HG02870 (cell line): ENCODE data around the gene CLEC3A.
"Not testable (repeated sequence)": the region's sequence is repeated elsewhere in the genome, so short reads cannot be mapped to it uniquely, and the experiment has no call there.

Experiments
- ATAC-seq: cut with Tn5 transposase; IDR thresholded peaks from one replicate; pipeline ENCODE4 v1.9.1; 2021; ENCODE audit warnings: mild to moderate bottlenecking, moderate library complexity; ENCODE audit not compliant: unreplicated experiment

Gene CLEC3A

DNA sequence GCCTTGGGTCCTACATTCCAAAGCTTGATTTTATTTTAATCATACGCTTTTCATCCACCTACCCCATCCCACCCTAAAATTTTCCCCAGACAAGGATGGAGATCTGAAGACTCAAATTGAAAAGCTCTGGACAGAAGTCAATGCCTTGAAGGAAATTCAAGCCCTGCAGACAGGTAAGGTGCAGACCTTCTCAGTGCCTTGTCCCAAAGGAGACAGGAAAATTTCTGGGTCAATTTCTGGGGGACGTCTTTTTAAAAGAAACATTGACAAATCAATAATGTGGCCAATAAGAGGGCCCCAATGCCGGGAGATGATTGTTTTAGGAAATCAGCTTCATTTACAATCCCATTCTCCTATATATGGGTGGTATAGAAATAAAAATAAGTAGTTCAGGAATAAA, 5.7 kb downstream of the CLEC3A start:
- ATAC-seq = no peak

DNA sequence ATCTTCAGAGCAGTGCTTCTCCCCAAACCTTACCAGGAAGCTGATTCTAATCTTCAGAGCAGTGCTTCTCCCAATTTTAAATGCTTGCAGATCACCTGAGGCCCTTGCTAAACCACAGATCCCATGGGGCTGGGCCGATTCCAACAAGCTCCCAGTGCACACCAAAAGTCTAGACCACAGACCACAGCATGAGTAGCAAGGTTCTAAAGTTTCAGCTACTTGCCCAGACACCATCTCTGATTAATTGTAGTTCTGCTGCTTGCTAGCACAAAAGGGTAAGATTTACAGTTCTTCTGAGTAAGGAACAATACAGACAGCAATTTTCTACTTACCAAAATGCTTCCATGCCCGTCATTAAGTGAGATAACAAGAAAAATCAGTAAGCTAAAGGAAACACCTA, 12.2 kb downstream of the CLEC3A start:
- ATAC-seq = no peak

DNA sequence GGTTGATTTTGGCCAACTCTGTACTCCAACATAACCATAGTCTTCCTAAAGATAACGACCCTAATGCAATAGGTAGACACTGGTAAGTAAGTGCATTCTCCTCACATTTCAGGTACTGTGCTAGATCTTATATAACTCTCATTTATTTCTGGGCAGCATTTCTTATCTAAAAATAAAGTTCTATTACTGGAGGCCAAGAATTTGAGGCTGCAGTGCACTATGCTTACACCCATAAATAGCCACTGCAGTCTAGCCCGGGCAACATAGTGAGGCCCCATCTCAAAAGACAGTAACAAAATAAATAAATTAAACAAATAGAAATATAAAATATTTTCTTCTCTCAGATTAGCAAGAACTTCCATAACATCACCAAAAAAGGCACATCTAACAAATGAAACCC, 12.7 kb downstream of the CLEC3A start:
- ATAC-seq = no peak

- no peak for ATAC-seq
Observed at GRCh38 chr16:78040396-78040795, 18.0 kb downstream of the CLEC3A start.

DNA sequence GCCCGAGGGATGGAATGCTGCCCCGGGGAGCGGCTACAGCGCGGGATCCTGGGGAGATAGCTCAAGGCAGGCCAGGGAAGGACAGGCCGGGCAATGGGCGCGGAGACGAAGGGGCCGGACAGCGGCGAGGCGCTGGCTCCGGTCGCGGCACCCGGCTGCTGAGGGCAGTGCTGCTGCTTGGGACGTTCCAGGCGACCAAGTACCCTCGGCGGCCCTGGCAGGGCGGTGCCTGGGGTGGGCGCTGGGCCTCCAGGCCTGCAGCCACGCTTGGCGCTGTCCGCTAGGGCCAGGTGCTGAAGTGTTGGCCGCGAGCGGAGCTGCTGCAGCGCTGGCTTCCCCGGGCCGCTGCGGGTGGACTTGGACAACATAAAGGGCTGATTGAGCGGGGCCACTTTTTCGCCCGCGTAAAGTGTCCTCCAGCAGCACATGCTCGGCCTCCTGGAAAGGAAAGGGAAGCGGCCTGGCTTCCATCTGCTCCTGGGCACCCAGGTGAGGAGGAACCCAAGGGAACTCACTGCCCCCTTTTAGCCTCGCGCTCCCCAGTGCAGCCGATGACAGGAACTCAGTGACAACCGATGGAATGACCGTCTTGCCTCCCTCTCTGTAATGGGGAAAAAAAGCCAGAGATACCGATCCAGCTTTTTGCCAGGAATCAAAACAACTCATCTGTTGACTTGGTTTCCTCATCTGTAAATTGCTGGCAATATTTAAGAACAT, 23.7 kb downstream of the CLEC3A start:
- no peak for ATAC-seq

DNA sequence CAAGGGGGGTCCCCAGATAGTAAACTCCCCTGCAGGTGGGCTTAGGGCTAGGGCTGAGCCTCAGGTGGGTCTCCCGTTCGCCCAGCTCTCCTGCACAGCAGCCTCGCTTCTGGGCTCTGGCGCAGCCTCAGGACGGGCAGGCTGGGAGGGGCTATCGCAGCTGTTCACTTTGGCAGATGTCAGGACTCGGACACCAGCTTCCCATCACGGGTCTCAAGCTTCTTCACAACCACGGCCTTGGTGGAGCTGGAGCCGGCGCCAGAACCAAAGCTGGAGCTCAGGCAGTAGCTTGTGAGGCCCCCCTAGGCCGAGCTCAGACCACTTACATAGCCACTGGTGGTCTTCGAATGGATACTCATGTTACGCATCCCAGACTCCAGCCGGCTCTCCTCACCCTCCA, 26.0 kb downstream of the CLEC3A start:
- ATAC-seq = no peak

GRCh38 chr16:78050734-78051400, 28.5 kb downstream of the CLEC3A start:
- ATAC-seq = no peak

- no peak for ATAC-seq
Observed at GRCh38 chr16:78057803-78058564, 35.6 kb downstream of the CLEC3A start.

- not testable (repeated sequence) for ATAC-seq
Observed at GRCh38 chr16:78059806-78060205, 37.5 kb downstream of the CLEC3A start.

- no peak for ATAC-seq
Observed at GRCh38 chr16:78060295-78060694, 37.9 kb downstream of the CLEC3A start.

DNA sequence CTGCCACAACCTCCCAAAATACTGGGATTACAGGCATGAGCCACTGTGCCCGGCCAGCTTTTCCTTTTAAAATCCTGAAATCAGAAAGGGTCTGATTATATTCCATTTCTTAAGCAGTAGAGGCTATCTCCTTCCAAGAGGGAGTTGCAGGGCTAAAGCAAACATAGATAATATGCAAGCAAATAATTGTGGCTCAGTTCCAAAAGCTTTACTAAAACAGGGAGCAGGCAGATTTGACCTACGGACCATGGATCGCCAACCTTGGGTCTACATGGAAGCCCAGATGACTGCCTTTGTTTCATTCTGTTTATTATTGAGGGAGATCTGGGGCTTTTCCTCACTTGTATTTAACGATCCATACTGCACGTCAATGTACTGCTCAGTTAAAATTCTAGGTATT, 38.5 kb downstream of the CLEC3A start:
- no peak for ATAC-seq

GRCh38 chr16:78065319-78065718, 43.0 kb downstream of the CLEC3A start:
- ATAC-seq = no peak

- no peak for ATAC-seq
Observed at GRCh38 chr16:78069913-78070312, 47.6 kb downstream of the CLEC3A start.

DNA sequence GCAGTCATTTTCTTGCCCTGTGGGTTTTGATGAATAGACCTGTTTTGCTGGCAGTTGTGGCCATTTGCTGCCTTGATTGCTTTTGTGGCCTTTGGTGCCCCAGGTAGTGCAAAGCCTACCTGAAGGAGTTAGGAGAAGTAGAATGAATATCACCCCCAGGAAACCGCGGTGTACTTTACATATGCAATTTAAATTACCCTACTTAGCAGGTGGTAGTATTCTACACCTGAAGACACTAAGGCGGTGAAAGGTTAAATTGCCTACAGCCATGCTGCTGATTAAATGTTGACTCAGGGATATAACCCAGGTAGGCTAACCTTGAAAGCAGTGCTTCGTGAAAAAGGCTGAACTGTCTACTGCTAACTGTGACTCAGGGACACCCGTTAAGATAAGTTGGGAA, 49.9 kb downstream of the CLEC3A start:
- ATAC-seq = no peak

GRCh38 chr16:78075800-78076199, 53.5 kb downstream of the CLEC3A start:
- ATAC-seq = no peak

DNA sequence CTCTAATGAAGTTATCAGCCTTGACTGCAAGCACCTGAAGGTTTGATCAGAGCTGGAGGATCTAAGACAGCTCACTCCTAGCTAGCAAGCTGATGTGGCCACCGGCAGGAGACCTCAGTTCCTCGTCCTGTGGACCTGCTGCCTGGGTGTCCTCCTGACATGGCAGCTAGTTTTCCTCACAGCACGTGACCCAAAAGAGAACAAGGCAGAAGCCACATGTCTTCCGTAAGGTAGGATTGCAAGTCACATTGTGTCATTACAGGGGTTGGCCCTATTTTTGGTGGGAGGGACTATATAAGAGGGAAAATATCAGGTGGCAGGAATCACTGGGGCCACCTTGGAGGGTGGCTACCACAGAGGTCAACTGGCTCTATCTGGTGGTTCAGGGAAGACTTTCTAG, 59.0 kb downstream of the CLEC3A start:
- ATAC-seq = no peak
